HG03280 (cell line): ENCODE results near the gene KRTAP1-3.
"Not testable (repeated sequence)": the region's sequence is repeated elsewhere in the genome, so short reads cannot be mapped to it uniquely, and the experiment has no call there.

Source experiments
- ATAC-seq: cut with Tn5 transposase; IDR thresholded peaks from one replicate; pipeline ENCODE4 v1.9.1; 2021; ENCODE audit warnings: mild to moderate bottlenecking, moderate library complexity; ENCODE audit not compliant: unreplicated experiment

Gene KRTAP1-3, protein sequence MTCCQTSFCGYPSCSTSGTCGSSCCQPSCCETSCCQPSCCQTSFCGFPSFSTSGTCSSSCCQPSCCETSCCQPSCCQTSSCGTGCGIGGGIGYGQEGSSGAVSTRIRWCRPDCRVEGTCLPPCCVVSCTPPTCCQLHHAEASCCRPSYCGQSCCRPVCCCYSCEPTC

DNA sequence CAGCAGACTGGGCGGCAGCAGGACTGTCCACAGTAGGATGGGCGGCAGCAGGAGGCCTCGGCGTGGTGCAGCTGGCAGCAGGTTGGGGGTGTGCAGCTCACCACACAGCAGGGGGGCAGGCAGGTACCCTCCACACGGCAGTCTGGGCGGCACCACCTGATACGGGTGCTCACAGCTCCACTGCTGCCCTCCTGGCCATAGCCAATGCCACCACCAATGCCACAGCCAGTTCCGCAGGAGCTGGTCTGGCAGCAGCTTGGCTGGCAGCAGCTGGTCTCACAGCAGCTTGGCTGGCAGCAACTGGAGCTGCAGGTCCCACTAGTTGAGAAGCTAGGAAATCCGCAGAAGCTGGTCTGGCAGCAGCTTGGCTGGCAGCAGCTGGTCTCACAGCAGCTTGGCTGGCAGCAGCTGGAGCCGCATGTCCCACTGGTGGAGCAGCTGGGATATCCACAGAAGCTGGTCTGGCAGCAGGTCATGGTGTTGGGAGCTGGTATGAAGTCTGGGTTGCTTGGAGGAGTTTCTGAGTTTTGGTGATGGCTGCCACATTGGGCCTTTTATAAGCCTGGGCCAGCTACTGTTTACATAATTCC is at the start of gene KRTAP1-3:
KRTAP1-3 (minus strand) TSS at position 529 of the 590 bp plus-strand sequence; CDS start at position 476, 53 bp downstream.
- not testable (repeated sequence) for ATAC-seq

DNA sequence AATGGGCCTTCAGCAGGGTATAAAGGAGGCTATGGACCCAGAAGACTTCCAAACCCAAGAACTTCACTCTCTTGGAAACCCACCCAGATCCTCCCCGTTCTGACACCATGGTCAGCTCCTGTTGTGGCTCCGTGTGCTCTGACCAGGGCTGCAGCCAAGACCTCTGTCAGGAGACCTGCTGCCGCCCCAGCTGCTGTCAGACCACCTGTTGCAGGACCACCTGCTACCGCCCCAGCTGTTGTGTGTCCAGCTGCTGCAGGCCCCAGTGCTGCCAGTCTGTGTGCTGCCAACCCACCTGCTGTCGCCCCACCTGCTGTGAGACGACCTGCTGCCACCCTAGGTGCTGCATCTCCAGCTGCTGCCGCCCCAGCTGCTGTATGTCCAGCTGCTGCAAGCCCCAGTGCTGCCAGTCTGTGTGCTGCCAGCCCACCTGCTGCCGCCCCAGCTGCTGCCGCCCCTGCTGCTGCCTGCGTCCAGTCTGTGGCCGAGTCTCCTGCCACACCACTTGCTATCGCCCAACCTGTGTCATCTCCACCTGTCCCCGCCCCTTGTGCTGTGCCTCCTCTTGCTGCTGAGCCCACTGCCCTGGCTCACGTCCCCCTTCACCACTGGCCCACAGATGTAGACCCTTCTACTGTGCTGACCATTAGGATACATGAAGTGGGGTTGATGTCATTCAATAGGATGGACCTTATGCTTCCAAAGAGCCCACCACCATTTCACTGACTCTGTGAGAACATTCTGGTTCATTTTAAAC is 49.6 kb upstream of the KRTAP1-3 start, which contains the start of gene KRTAP4-7:
KRTAP4-7 (plus strand) TSS at position 51 of the 757 bp plus-strand sequence; CDS start at position 108, 57 bp downstream.
- ATAC-seq = not testable (repeated sequence)

DNA sequence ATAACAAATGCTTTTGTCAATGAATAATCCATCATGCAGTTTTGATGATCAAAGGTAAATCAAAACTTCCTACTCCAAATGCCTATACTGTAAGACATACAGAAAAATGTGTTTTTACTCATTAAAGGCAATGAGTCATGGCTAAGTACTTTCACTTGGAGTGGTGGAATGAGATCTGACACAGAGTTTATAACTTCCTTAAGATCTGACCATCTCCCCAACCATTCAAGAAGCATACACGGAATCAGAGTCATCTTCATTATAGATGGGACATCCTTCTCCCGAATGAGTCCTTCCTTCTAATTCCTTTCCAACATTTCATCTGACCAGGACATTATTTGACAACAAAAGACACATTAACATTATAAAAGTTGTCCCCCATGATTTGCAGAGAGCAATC is 48.8 kb upstream of the KRTAP1-3 start:
- not testable (repeated sequence) for ATAC-seq

DNA sequence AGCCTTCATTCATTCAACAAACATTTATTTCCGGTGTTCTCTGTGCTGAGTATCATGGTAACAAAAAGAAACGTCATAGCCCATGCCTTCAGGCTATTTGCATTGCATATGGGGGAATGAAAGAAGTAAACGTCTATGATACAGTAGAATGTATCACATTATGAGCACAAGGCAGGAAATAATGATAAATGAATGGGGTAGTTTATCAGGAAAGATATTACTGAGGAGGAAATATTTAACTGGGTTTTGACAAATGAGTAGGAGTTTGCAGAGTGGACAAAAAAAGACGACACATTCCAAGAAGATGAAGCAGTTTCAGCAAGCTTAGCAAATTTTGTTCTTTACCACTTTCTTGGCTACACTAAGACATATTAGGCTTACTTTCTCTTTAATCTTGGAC is 48.0 kb upstream of the KRTAP1-3 start:
- no peak for ATAC-seq

DNA sequence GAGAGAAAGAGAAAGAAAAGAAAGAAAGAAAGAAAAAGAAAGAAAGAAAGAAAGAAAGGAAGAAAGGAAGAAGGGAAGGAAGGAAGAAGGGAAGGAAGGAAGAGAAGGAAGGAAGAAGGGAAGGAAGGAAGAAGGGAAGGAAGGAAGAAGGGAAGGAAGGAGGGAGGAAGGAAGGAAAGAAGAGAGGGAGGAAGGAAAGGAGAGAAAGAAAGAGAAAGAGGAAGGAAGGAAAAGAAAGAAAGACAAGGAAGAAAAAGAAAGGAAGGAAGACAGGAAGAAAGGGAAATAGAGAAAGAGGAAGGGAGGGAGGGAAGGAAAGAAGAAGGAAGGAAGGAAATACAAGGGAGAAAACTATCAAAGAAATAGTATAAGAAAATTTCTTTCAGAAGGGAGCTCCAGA is 42.1 kb upstream of the KRTAP1-3 start:
- ATAC-seq = no peak

DNA sequence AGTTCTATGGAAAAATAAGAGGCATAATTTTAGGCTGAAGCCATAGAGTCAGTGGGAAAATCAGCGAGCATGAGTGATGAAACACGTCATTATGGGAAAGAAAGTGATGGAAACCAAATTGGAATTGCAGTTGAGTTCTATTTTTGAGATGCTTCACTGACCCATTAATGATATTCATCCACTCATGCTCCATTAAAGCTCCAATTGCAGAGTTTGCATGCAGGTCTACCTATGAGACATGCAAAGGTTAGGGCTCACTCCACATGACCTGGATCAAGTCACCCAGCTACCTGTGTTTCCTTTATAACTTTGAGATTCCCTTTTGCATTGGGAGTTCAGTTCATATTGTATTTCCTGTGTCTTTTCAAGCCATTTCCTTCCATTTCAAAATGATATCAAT is 39.0 kb upstream of the KRTAP1-3 start:
- no peak for ATAC-seq

DNA sequence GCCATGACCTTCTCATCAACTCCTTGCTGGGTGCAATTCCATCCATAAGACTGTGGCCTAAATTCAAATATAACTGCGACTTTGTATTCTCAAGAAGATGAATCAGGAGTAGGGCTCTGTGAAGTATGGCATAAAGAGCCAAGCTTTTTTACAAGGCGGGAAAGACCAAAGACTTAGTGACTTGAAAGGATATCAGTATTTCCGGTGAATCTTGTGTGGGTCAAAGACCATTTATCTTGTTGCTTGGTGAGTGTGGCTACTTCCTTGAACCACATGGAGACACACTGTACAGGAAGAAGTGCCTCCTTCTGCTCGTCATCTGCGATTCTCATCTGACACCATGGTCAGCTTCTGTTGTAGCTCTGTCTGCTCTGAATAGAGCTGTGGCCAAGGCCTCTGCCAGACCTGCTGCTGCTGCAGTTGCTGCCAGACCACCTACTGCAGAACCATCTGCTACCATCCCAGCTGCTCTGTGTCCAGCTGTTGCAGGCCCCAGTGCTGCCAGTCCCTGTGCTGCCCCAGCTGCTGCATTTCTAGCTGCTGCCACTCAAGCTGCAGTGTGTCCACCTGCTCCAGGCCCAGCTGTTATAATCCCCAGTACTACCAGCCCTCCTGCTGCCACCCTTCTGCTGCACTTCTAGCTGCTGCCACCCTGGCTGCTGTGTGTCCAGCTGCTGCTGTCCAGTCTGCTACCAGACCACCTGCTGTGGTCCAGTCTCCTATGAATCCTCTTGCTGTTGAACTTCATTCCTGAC is 37.1 kb upstream of the KRTAP1-3 start:
- no peak for ATAC-seq

DNA sequence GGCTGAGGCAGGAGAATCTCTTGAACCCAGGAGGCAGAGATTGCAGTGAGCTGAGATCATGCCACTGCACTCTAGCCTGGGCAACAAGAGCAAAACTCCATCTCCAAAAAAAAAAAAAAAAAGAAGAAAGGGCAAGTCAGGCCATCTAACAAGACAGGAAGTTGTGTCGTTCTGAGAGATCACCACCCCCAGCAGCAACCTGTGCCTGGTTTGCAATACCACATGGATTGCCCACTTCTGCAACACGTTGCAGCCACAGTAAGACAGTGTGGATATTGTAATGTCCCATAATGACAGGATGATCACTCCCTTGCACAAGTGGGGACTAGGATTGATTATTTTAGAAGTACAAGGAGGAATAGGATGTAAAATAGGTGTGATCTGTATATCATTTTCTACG is 34.4 kb upstream of the KRTAP1-3 start:
- ATAC-seq = no peak

DNA sequence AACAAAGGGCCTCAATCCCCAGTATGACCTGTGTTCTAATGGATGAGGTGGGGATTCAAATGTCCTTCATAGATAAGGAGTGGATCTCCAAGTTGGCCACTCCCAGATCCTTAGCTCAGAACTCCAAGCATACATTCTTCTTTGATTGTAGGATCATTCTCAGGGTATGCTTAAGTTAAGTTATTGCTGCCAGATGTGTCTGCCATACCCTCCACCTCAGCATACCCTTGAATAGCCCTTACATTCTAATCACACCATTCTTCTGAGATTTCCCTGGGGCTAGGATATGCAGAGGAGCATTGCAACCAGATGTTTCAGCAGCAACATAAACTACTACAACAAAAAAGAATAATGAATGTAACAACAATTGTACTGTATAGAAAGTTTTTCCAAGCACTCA is 32.6 kb upstream of the KRTAP1-3 start:
- ATAC-seq = no peak

DNA sequence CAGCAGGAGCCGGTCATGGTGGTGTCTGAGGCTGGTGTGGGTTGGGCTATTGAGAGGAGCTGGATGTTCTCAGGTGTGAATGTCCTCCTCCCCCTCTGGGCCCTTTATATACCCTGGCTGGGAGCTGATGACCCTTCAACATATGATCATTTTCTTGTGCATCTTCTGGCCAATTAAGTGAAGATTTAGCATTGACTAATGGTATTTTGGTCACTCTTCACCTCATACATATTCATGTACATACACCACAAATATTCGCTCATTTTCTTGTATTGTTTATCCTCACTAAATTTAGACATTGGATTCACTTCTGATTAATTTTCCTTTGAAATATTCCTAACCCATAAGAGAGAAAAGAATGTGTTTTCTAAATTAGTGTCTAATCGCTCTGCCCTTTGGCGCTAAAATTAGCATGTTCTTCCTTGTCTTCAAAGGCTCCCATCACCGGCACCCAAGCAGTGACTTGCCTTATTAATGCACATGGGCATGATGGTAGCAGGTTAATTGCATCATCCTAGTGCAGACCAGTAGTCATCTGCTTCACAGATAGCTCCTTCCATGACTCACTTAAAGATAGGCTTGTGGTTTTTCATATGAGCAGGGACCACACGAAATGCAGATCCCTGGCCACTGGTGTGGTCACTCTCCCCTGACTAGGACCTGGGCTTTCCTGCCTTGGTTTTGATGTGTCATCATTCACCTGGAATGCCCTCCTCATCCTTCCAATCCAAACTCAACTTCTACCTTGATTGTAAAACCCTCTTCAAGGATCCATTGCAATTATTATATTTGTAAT is 31.4 kb upstream of the KRTAP1-3 start, which contains the start of gene KRTAP2-4:
KRTAP2-4 (minus strand) TSS at position 51 of the 796 bp plus-strand sequence; CDS start at position 17, 34 bp downstream.
- no peak for ATAC-seq

DNA sequence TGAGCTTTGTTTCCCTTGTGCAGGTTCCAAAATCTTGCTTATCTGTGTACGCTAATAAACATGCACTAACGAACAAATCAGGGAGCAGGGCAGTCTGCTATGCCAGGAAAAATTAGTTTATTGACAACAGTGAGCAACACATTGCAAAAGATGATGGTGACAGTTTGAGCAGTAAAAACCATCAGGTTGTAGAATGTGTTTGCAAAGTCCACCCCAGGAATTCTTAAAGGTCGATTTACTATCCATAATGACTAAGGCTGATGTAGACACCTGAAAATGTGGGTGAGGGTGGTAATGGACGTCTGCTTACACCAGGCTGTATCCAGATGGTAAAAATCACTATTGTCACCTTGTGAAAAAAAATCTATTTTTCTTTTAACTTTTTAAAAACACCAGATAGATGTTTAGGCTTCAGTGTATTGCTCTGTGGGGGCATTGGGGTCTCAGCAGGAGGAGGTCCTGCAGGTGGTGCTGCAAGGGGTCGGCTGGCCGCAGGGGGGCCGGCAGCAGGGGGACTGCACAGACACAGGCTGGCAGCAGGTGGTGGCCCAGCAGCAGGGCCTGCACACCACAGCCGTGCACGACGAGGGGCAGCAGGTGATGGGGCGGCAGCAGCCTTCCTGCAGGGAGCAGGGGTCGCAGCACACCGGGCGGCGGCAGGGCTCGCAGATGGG is 30.5 kb upstream of the KRTAP1-3 start:
- ATAC-seq = not testable (repeated sequence)

DNA sequence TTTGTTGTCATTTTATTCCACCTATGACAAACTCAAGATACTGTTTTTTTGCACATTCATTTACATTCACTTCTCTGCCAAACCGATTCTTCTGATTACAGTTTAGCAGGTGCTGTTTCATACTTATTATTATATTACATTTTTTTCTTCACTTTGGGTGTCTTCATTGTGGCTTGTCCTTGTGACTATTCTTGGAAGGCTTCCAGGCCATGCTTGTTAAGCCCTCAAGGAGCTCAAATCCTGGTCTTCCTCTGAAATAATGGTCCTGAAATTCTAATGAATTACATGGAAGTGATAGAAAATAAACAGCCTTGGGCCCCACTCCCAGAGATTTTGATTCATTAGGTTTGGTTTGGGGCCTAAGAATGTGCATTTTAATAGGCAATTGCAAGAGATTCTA is 29.6 kb upstream of the KRTAP1-3 start:
- no peak for ATAC-seq

DNA sequence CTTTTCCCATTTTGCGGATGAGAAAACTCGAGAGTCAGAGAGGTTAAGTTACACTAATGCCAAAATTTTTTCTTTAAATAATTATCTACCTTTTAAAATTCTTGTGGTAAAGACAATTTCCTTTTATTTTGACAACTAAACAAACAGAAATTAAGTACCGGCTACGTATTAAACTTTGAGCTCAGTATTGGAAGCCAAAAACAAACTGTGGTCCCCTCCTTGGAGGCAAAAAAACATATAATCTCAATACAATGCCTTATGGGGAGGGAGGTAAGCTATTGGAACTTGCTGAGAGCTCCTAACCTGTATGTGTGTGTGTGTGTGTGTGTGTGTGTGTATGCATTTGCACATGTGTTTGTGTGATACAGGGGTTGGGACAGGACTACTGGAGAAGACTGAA is 28.8 kb upstream of the KRTAP1-3 start:
- ATAC-seq = no peak

DNA sequence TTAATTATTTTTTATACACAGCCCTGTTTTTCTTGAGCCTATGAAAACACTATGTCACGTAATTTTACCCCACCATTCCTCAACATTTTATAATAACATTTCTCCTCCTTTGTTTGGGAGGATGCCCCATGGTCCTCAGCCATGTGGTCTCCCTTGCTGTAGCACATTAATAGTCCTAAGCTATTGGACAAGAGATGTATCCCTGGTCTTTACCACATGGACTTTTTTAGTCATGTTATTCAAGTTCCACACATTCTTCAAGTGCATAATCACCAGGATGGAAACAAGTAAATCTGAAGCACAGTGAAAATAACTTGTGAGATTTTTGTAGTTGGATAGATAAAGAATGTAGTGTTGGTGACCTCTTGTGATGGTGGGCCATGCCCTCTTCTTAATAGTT is 27.3 kb upstream of the KRTAP1-3 start:
- no peak for ATAC-seq

DNA sequence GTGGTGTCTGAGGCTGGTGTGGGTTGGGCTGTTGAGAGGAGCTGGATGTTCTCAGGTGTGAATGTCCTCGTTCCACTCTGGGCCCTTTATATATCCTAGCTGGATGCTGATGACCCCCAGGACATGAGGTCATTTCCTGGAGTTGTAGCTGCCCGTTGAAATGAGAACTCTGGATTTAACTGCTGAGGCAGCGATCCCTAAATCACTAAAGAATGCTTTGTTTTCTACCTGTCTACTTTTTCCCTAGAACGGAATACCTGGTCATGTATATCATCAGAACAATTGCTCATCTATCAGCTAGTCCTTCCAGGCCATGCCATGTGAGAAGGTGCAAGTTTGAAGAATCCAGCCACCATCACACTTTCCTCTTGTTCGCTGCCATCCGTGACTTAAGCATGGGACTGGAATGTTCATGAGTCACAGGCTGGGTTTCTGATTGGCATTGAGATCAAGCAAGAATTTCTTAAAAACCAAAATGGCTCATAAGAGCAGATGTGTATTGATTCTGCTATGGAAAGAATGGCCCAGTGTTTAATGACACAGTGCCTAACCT is 25.5 kb upstream of the KRTAP1-3 start, which contains the start of gene KRTAP2-3:
KRTAP2-3 (minus strand) TSS at position 63 of the 553 bp plus-strand sequence. CDS start 64 bp downstream, outside the sequence.
- no peak for ATAC-seq

DNA sequence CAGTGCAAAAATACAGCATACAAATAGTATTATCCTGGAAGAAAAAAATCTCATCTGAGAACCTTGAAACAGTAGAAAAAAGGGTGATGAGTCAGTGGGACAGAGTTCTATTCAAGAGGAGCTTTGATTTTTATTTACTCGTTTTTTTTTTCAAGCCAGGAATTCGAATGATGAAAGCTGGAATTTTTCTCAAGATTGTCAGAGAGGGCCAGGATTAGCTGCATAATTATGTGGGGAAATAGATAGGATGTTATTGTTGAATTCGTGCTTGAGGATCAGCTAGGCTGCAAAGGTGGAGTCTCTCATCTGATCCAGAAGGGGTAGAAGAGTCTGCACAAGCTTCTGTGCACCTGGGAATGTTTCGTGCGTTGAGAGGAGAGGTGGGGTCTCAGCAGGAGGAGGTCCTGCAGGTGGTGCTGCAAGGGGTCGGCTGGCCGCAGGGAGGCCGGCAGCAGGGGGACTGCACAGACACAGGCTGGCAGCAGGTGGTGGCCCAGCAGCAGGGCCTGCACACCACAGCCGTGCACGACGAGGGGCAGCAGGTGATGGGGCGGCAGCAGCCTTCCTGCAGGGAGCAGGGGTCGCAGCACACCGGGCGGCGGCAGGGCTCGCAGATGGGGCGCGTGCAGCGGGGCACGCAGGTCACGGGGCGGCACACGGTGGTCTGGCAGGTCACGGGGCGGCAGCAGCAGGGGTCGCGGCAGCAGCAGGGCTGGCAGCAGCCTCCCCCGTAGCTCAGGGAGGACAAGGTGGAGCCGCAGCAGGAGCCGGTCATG is 24.8 kb upstream of the KRTAP1-3 start:
- ATAC-seq = not testable (repeated sequence)

DNA sequence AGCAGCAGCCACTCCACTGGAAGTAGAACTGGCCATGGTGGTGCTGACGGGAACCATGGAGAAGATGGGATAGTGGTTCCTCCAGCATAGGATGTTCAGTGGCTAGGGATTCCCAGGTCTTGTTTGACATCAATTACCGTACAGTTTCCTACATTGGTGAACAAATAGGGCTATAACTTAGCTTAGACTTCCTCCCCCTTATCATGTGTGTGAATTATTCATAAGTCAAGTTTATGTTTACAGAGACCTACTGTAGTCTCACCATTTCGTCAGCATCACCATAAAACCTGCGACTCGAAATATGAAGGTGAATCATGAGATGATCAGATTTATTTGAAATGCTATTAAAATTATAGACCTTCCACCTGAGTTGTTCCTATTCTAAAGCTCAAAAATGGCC is 24.1 kb upstream of the KRTAP1-3 start:
- no peak for ATAC-seq

DNA sequence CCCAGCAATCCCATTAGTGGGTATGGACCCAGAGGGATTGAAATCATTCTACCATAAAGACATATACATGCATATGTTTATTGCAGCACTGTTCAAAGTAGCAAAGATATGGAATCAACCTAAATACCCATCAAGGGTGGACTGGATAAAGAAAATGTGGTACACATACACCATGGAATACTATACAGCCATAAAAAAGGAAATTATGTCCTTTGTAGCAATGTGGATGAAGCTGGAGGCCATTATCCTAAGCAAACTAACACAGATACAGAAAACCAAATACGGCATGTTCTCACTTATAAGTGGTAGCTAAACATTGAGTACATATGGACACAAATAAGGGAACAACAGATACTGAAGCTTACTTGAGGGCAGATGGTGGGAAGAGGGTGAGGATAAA is 22.9 kb upstream of the KRTAP1-3 start:
- ATAC-seq = no peak

DNA sequence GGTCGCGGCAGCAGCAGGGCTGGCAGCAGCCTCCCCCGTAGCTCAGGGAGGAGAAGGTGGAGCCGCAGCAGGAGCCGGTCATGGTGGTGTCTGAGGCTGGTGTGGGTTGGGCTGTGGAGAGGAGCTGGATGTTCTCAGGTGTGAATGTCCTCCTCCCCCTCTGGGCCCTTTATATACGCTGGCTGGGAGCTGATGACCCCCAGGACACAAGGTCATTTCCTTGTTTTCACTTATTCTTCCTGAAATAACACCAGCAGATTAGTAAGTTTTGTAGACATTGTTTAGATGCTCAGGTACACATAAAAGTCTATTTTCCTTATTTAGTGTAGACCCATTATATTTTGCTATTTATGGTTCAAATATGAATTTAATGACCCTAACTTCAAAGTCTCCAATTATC is 20.5 kb upstream of the KRTAP1-3 start, which contains the start of gene KRTAP2-2:
KRTAP2-2 (minus strand) TSS at position 101 of the 400 bp plus-strand sequence; CDS start at position 82, 19 bp downstream.
- ATAC-seq = not testable (repeated sequence)
